GM21447 (cell line): ENCODE measurements around the gene MAN2B1.
"Not testable (repeated sequence)": the region's sequence is repeated elsewhere in the genome, so short reads cannot be mapped to it uniquely, and the experiment has no call there.

Experiments used
- ATAC-seq: cut with Tn5 transposase; IDR thresholded peaks from one replicate; pipeline ENCODE4 v1.9.1; 2021; ENCODE audit not compliant: unreplicated experiment

Gene MAN2B1

DNA sequence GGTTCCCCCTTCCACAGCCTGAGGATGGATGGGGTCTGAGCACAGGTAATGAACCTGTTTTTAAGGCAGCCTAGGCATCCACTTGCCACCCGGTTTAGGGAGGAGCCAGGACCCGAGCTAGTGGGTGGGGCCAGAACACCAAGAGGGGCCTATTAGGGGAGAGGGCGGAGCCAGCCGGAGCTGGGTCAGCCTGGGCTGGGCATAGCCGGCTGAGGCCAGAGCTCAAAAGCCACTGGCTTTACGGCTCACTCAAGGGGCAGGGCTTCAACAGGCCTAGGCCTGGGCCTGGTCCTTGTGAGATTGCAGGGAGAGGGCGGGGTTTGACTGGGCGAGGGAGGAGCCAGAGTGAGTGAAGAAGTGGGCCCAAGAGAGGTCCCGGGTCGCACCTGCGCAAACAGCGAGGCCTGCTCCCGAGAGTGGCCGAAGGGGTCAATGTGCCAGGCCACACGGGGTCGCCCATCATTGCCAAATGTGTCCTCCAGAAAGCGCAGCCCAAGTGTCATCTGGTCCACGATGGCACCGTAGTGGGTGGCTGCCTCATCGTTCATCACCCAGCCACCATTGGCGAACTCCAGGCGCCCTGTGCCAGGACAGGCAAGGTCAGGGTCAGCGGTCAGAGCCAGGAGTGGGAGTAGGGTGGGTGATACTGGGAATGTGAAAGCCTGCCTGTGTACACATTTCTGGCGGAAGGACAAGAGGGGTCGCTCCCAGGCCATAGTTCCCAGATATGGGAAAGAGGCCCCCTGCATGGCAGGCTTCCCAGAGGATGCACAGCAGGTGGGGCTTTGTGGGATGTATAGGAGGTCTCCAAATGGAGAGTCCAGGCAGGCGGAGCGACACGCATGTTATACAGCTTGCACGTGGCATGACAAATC, 1.9 kb downstream of the MAN2B1 start:
- ATAC-seq, result no peak

DNA sequence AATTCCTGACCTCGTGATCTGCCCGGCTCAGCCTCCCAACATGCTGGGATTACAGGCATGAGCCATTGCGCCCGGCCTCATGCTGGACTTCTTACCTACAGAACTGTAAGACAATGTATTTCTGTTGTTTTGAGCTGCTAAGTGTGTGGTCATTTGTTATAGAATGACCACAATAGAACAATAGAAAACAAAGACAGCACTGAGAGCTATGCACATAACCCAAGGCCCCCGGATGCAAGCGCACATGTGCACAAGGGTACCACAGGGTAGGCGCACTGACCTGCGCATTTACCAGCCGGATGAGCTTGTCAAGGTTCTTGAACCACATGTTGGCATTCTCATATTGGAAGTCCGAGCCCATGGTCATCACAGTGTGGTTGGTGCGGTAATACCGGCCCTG, 5.6 kb downstream of the MAN2B1 start:
- ATAC-seq, result no peak

DNA sequence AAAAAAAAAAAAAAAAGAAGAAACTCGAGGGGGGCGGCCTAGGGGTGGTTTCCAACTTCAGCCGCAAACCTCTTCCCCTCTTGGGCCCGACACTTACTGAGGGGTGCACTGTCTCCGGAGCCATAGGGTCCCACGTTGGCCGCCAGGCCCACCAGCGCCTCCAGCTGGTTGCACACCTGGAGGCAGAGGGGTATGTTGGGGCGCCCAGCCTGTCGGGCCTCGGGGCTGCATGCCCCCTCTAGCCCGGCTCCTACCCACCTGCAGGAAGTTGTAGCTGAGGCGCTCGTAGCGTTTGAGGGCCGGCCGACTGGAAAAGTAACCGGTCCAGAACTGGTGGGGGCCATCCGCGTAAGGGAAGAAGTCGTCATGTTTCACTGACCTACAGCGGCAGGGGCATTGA, 8.6 kb downstream of the MAN2B1 start:
- ATAC-seq, result no peak

DNA sequence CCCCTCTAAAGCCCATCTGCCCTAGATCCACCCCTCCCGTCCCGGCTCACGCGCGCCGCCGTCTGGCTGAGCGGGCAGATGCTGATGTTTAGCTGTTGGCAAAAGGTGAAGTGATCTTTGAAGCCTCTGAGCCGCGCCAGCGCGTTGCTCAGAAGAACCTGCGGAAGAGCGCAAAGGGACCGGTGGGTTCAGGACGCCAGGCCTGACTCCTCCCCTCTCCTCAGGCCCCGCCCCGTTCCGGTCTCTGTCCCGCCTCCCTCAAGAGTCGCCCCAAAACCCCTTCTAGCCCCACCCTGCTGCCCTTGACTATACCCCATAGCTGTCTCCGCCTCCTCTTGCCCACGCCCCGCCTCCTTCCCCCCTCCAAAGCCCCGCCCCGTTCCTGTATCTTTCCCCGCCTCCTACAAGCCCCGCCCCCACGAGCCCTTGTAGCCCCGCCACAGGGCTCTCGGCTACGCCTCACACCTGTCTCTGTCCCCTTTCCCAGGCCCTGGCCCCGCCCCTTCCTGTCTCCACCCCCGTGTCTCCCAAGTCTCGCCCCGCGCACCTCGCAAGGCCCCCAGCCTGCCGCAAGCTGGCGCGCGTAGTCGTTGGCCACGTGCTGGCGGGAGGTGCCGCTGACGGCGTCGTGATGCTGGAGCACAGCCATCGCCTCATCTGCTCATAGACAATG, 9.5 kb downstream of the MAN2B1 start:
- ATAC-seq, result no peak

DNA sequence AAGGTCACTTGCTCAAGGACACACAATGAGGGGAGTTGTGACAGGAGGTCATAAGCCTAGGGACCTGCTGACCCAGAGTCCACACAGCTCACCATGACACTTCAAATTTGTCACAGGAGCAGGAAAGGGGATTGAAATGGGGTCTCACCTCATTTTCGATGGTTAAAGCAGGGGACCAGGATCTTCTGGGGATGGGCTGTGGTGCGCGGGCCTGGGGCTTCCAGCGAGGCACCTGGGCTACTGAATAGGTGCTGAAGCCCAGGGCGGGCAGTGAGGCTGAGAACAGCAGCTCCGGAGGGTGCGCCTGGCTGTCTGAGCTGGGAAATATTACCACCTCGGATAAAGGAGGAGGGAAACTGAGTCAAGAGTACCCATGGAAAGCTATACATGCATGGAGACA, 11.0 kb downstream of the MAN2B1 start:
- ATAC-seq, result no peak

DNA sequence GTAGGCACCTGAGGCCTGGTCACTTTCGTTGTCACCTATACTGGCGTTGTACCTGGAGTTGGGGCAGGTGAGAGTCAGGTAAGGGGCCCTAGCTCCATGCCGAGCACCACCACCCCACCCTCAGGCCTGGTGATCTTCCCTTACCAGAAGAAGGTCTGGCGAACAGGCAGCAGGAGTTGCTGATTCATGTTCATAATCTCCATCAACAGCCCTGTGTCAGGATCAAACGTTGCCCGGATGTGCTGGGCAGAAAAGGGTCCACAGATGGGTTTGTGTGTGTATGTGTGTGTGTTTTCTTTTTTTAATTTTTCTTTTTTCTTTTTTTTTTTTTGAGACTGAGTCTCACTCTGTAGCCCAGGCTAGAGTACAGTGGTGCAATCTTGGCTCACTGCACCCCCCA, 14.3 kb downstream of the MAN2B1 start:
- no peak for ATAC-seq

DNA sequence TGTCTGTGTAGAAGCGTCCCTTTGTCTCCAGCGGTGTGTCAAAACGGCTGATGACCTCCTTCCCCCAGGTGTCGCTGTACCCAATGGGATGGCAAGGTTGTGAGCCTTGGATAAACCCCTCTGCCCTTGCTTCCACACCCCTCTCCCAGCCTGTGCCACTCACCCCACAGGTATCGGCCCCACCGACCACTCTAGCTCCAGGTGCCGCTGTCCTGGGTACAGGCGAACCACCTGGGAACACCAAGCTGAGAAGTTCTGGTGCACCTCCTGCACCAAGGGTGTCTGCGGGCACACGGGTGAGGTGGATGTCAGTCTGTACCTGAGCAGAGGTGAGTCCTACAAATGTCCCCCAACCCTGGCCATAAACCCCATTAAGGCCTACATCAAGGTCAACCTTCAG, 16.6 kb downstream of the MAN2B1 start:
- ATAC-seq, result no peak

DNA sequence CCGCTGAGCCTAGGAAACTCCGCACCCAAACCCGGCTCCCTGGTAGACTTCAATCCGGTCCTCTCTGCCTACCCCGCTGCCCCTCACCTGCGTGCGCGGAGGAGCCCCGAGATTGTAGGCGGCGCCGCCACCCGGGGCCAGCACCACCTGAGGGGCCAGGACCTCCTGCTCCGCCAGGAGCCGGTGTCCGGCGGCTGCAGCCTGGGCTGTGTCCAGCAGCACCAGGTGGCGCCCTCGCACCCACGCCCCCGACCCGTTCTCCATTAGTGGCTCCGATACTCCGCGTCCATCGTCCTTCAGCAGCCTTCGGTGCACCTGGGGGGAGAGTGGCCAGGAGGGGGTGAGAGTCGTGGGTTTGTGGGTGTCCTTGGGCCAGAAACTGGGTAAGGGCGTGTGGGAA, 18.5 kb downstream of the MAN2B1 start:
- no peak for ATAC-seq

DNA sequence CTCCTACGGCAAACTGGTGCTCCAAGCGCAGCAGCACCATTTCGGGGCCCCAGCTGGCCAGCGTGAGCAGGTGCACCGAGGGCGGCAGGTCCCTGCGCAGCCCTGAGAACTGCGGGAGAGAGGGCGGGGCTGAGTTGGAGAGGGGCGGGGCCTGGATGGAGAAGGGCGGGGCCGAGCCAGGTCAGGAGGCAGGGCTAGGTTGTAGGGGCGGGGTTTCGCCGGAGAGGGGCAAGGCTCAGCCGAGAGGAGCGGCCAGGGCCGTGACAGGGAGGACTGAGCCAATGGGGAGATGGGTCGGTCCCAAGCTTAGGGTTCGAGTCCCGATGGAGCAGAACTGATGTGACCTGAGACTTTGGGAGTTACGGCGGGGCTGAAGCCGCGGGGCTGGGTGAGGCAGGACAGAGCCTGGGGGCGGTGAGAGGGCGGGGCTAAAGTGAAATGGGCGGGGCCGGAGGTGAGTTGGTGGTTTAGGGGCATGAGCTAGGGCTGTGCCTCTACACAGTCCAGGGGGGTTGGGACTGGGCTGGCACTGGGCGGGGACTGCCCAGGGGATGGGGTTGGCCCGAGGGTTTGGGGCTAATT, 19.0 kb downstream of the MAN2B1 start:
- ATAC-seq, result no peak

DNA sequence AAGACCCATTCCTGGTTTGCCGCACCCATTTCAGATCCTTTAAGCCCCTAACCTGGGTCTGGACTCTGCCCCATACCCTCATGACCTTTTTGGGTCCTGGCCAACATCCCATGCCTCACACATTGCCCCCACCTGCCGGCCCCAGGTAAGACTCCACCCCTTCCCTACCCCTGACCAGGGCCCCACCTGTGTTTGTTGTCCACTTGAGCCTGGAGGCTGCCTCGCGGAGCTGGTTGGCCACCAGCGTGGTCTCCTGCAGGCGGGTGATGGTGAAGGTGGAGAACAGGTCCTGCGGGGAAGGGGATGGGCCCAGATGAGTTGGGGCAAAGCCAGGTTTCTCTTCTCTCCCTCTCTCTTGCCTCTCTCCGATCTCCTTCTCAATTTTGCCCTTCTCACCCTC, 19.5 kb downstream of the MAN2B1 start:
- ATAC-seq, result no peak

DNA sequence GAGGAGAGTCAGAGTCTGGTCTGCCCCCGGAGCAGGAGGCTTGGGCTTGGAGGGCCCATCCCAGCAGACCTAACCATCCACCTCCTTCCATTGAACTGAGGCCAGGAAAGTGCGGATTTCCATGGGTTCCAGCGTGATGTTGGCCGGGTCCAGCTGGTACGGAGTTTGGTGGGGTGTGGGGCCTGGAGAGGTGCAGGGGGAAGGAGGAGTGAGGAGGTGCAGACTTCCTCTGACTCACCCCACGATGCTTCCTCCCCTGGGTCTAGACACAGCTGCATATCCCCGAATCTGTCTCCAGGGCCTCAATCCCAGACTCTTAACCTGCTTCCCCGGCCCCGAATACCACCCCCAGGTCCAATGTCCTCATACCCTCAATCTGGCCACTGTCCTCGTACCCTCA, 20.0 kb downstream of the MAN2B1 start:
- ATAC-seq, result no peak

DNA sequence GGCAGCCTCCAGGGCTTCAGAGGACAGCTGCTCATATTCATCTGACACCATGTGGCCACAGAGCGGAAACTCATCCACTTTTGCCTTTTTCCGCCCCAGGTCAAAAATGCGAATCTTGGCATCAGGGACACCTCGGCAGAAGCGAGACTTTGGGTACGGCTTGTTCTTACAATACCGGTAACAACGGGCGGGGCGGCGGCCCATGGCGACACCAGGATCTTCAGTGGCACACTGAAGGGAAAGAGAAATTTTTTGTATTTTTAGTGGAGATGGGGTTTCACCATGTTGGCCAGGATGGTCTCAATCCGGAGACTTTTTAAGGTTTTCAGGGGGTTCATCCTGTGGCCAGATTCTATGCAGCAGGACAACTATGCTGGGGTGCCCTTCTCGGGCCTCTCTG, 22.8 kb downstream of the MAN2B1 start:
- not testable (repeated sequence) for ATAC-seq

DNA sequence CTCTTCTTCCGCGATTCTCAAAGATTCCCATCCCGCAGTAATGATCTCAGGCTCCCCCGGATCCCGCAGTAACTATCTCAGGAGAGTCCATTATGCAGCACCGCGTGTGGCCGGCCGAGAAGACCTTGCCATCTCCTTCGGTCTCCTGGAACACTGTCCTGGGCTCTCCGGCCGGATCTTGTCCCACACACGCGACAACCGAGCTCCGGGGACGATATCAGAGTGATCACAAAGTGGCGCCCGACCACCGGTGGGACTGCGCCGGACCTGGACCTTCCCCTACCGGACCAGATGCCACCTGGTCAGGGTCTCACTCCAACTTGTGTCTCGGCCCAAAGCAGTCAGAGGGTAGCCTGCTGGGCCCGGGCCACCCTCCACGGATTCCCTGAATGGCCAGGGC, 24.0 kb downstream of the MAN2B1 start:
- ATAC-seq, result no peak

DNA sequence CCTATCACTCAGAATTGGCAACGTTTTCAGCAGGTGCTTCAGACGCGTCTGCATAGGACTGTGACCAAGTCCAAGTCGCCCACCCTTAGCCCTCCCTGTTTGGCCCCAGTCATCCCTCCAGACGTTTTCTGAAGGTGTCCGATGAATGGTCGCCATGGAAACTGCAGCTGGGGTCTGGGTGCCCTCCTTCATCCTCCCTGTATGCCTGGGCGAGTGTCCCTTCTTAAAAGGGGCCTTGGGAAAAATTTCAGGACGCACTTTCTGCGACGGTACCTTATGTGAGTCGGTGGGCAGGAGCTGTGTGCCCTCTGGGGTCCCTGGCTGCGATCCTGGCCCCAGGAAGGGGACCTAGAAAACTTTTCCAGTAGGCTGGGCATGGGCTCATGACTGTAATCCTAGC, 25.1 kb downstream of the MAN2B1 start:
- ATAC-seq, result no peak

DNA sequence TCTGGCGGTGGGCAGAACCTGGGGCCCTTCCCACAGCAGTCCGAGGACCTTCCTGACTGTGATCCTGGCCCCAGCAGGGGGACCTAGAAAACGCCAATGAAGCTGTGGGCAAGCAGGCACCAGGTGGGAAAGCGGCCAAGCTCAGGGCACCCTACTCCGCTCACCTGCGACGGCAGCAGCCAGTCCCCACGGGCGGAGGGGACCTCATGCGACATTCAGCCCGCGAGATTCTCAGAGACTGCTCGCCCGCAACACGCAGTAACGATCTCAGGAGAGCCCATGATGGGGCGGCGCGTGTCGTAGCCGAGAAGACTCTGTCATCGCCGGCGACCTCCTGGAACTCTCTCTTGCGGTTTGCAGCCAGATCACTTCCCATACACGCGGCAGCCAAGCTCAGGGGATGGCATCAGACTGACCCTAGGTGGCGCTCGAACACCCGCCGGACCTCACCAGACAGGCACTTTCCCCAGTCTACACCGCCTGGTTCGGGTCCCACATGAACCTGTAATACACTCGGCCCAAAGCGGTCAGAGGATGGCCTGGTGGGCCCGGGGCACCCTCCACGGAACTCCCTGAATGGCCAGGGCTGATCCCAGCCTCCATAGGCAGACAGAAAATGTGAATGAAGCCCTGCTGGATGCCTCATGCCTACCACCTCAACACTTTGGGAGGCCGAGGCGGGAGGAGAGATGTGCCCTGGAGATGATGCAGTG, 26.5 kb downstream of the MAN2B1 start:
- peak; percentile 48 for ATAC-seq

DNA sequence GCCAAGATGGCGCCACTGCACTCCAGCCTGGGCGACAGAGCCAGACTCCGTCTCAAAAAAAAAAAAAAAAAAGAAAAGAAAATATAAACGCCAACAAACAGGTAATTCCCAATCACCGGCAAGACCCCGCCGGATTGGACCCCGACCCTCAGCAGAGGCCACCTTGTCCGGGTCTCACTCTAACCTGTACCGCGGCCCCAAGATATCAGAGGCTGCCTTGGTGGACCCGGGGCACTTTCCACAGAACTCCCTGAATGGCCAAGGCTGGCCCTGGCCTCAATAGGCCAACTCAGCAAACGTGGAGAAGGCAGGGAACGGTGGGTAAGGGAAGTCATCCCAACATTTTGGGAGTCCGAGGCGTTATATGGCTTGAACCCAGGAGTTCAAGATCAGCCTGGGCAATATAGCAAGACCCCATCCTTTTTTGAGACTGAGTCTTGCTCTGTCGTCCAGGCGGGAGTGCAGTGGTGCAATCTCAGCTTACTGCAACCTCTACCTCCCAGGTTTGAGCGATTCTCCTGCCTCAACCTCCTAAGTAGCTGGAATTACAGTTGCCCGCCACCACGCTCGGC, 27.8 kb downstream of the MAN2B1 start:
- no peak for ATAC-seq

DNA sequence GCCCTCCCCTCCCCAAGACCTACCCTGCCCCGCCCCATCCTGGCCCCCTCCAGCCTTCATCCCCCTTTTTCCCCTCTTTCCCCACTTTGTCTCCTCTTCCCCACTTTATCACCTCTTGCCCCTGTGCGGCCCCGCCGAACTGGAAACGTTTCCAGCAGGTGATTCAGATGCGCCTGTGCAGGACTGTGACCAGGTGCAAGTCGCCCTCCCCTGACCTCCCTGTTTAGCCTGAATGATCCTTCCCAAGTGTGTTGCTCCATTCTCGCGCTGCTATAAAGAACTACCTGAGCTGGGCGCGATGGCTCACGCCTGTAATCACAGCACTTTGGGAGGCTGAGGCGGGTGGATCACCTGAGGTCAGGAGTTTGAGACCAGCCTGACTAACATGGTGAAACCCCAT, 29.9 kb downstream of the MAN2B1 start:
- ATAC-seq, result no peak

DNA sequence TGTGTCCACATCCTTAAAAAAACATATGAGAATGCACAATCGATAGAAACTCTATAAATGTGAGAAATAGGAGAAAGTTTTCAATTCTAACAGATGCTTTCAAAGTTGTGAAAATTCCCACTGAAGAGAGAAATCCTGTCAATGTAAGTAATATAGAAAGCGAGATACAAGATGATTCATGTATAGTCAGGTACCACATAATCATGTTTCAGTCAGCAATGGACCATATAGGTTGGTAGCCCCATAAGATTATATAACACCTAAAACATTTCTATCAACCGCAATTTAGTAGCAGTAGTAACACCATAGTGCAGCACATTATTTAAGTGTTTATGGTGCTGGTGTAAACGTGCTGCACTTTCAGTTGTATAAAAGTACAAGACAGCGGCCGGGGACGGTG, 37.3 kb downstream of the MAN2B1 start:
- ATAC-seq, result no peak

DNA sequence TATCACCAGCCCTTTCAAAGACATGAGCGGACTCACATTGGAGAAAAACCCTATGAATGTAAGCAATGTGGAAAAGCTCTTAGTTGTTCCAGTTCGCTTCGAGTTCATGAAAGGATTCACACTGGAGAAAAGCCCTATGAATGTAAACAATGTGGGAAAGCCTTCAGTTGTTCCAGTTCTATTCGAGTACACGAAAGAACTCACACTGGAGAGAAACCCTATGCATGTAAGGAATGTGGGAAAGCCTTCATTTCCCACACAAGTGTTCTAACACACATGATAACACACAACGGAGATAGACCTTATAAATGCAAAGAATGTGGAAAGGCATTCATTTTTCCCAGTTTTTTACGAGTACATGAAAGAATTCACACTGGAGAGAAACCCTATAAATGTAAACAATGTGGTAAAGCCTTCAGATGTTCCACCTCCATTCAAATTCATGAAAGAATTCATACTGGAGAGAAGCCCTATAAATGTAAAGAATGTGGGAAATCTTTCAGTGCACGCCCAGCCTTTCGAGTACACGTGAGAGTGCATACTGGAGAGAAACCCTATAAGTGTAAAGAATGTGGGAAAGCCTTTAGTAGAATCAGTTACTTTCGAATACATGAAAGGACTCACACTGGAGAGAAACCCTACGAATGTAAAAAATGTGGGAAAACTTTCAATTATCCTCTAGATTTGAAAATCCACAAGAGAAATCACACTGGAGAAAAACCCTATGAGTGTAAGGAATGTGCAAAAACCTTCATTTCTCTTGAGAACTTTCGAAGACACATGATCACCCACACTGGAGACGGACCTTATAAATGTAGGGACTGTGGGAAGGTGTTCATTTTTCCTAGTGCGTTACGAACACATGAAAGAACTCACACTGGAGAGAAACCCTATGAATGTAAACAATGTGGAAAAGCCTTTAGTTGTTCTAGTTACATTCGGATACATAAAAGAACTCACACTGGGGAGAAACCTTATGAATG, 38.2 kb downstream of the MAN2B1 start:
- no peak for ATAC-seq

DNA sequence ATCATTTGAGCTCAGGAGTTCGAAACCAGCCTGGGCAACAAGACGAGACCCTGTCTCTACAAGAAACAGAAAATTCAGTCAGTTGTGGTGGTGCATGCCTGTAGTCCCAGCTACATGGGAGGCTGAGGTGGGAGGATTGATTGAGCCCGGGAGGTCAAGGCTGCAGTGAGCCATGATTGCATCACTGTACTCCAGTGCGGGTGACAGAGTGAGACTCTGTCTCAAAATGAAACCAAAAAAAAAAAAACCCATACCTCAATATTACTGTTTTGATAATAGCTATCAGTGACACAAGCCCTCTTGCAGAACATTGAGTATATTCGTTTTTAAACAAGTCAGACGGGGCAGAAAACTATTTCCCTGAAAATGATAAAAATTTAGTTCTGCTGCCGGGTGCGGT, 39.6 kb downstream of the MAN2B1 start:
- no peak for ATAC-seq
